SK-MEL-5 (cell line): ENCODE data around the gene ID3. TPM values are rescaled to one million over a fixed set of nuclear protein-coding genes. Genes with fewer than 3 reads are reported as not detected.
A peak's percentile ranks its signal among the peaks of the same experiment; 100 is the strongest.

ENCODE experiments used
- DNase-seq: peaks from one replicate; pipeline ENCODE4 v3.0.0-alpha.2; 2016; ENCODE audit warnings: low read depth, low spot score
- in situ Hi-C: cut with HindIII; loops from 2 replicates; pipeline ENCODE4 v1.10.0; 2016; ENCODE audit warnings: low sequenced_read_pairs, high pct_unique_total_duplicates, low pct_unique_long_range_greater_than_20kb
- total RNA-seq: library from RNA; depleted of rRNA; stranded (reverse); fragments of >200 nt; shearing (Covaris generic); gene quantifications from 2 replicates; pipeline ENCODE4 v1.2.3, GENCODE V29; 2014

ID3 gene
- total RNA-seq, 1 experiment from 2014 or later, result 23.5 TPM

- in situ Hi-C loops, result no loop called here
- peak; percentile 92 for DNase-seq
Measured at GRCh38 chr1:23539698-23540266, 19.5 kb downstream of the ID3 start.

- in situ Hi-C loops, result no loop called here
Measured at GRCh38 chr1:23537296-23537973, 21.9 kb downstream of the ID3 start.

GRCh38 chr1:23533246-23534023 is 25.9 kb downstream of the ID3 start:
- no peak for DNase-seq
- in situ Hi-C loops, result no loop called here

More at GRCh38 chr1:23537296-23537973, 21.9 kb downstream of the ID3 start:
- no peak for DNase-seq

- no peak for DNase-seq
- in situ Hi-C loops, result no loop called here
Measured at GRCh38 chr1:23531562-23532094, 27.7 kb downstream of the ID3 start.

- in situ Hi-C loops, result no loop called here
- peak; percentile 84 for DNase-seq
Measured at GRCh38 chr1:23530747-23531561, 28.3 kb downstream of the ID3 start, which contains the start of gene E2F2. Gene E2F2, minus strand, starts transcription at chr1:23531233. Its CDS starts 440 bp downstream, at chr1:23530793.

GRCh38 chr1:23530087-23530746 is 29.1 kb downstream of the ID3 start:
- in situ Hi-C loops, result no loop called here

GRCh38 chr1:23529146-23530086 is 29.9 kb downstream of the ID3 start:
- DNase-seq, result no peak
- in situ Hi-C loops, result no loop called here

More at GRCh38 chr1:23530087-23530746, 29.1 kb downstream of the ID3 start:
- no peak for DNase-seq

- in situ Hi-C loops, result no loop called here
- DNase-seq, result peak; percentile 70
Measured at GRCh38 chr1:23528250-23528978, 30.9 kb downstream of the ID3 start.

GRCh38 chr1:23527900-23528249 is 31.4 kb downstream of the ID3 start:
- no peak for DNase-seq
- in situ Hi-C loops, result no loop called here

GRCh38 chr1:23527366-23527765 is 31.9 kb downstream of the ID3 start:
- in situ Hi-C loops, result no loop called here
- DNase-seq, result no peak

GRCh38 chr1:23526329-23527041 is 32.8 kb downstream of the ID3 start:
- in situ Hi-C loops, result no loop called here
- no peak for DNase-seq

GRCh38 chr1:23525558-23526250 is 33.6 kb downstream of the ID3 start:
- no peak for DNase-seq
- in situ Hi-C loops, result no loop called here

GRCh38 chr1:23524716-23525401 is 34.4 kb downstream of the ID3 start:
- in situ Hi-C loops, result no loop called here
- no peak for DNase-seq

GRCh38 chr1:23524163-23524562 is 35.1 kb downstream of the ID3 start:
- DNase-seq, result no peak
- in situ Hi-C loops, result no loop called here
